Heart right ventricle (tissue), 16 donors: ENCODE measurements around the gene TBC1D8. TPM values are rescaled to one million over a fixed set of nuclear protein-coding genes. Genes with fewer than 3 reads are reported as not detected.
A peak's percentile ranks its signal among the peaks of the same experiment; 100 is the strongest.
"Not testable (repeated sequence)": the region's sequence is repeated elsewhere in the genome, so short reads cannot be mapped to it uniquely, and the experiment has no call there.

Experiments used
- ATAC-seq, 8 donors: fragments of 200-7000 bp; cut with Tn5 transposase; one replicate each; pipeline ENCODE4 v1.9.1; 2020; ENCODE audit warnings: mild to moderate bottlenecking in 8 of 8, moderate library complexity in 8 of 8, moderate number of reproducible peaks in 1 of 8
- DNase-seq, 2 donors: peaks; one replicate each; pipeline ENCODE4 v3.0.0-alpha.2; 2020
- H3K27ac ChIP-seq, 10 donors: fragments of 200-600 bp; sonication (generic) in 2 of 10; one replicate each; pipeline versions ENCODE4 v1.5.0 to v1.8.0; 2020 to 2022; ENCODE audit warnings: mild to moderate bottlenecking in 3 of 10
- H3K27me3 ChIP-seq, 7 donors: fragments of 200-600 bp; one replicate each; pipeline ENCODE4 v1.8.0; 2021 to 2022; ENCODE audit warnings: mild to moderate bottlenecking in 2 of 7
- H3K36me3 ChIP-seq, 9 donors: fragments of 200-600 bp; sonication (generic) in 1 of 9; one replicate each; pipeline versions ENCODE4 v1.5.0 to v1.8.0; 2020 to 2022; ENCODE audit warnings: mild to moderate bottlenecking in 2 of 9
- H3K4me1 ChIP-seq, 9 donors: fragments of 200-600 bp; sonication (generic) in 1 of 9; one replicate each; pipeline versions ENCODE4 v1.5.0 to v1.8.0; 2020 to 2022; ENCODE audit warnings: mild to moderate bottlenecking in 4 of 9
- H3K4me3 ChIP-seq, 10 donors: fragments of 200-600 bp; sonication (generic) in 2 of 10; one replicate each; pipeline versions ENCODE4 v1.5.0 to v1.8.0; 2020 to 2022; ENCODE audit warnings: mild to moderate bottlenecking in 7 of 10, moderate library complexity in 2 of 10
- H3K9me3 ChIP-seq, 11 donors: fragments of 200-600 bp in 10 of 11; sonication (generic) in 2 of 11; one replicate each; pipeline versions ENCODE4 v1.5.0 to v1.8.0; 2013 to 2022; ENCODE audit warnings: mild to moderate bottlenecking in 2 of 11, control low read depth in 1 of 11, moderate library complexity in 1 of 11
- WGBS, 2 donors: extraction: QIAGEN DNeasy Blood & Tissue Kit; methylation state at CpG; one replicate each; pipeline ENCODE4 v1.1.7; 2013; ENCODE audit warnings: inconsistent platforms in 1 of 2; 5-methylcytosine and 5-hydroxymethylcytosine counted together
- intact Hi-C, 10 donors: fragments of 100-400 bp; cut with DNase I; formaldehyde crosslinking; loops; one replicate each; pipeline versions ENCODE4 v1.11.1 to v1.14.2; 2022
- polyA plus RNA-seq, 2 donors: library from polyadenylated mRNA; stranded (reverse); fragments of 200-250 nt; gene quantifications; one replicate each; pipeline ENCODE4 v1.2.3, GENCODE V29; 2013
- total RNA-seq, 10 donors: library from RNA; stranded (reverse); fragmentation: NEBNext Ultra II Directional in 3 of 10; extraction: Animal tissue kit (Norgen Biotek cat#: 25700) in 3 of 10; gene quantifications; one replicate each; pipeline versions ENCODE4 v1.2.1 to v1.2.4, GENCODE V29; 2021 to 2023
- TF ChIP-seq, protein P1 (sequence below), 9 donors: fragments of 200-600 bp; sonication (generic) in 2 of 9; IDR thresholded peaks; one replicate each; pipeline versions ENCODE4 v1.5.0 to v1.8.0; 2021 to 2022; ENCODE audit warnings: antibody characterized with exemption in 9 of 9, mild to moderate bottlenecking in 5 of 9, moderate library complexity in 1 of 9
- donor health status: Arrhythmogenic right ventricular cardiomyopathy.
- donor health status: ischemic (EF 13 %, LVEDD 7.1; RV severe dilation, severe dysfunction).
- donor health status: healthy with polysubstance abuse.
- donor health status: DM: no; HTN: yes; CAD: no.
- donor health status: DM: no; HTN: no; CAD: no.
- donor health status: ischemic (EF 25% LVEDD 6.9; RV normal size, moderate dysfunction).
- donor health status: ischemic (EF 25% LVEDD 5.7; RV mildly dilated, moderate dysfunction).
- donor health status: healthy.
- donor health status: DM: yes; HTN: yes; CAD: no.
- donor health status: Ischemic cardiomyopathy.
- donor health status: ischemic (EF 35%, LVEDD 5.7; RV mildly dilated, moderate dysfunction).
- donor health status: nonischemic (EF 11% LVEDD 7.7; RV severe dilation, severe dysfunction).
- donor health status: DM: yes; HTN: yes; CAD: no.
- donor health status: PGD.
- donor health status: ischemic (EF 29% LVEDD 5.4; RV normal size, mild dysfunction).
- donor health status: nonischemic (EF 23%, LVEDD 6.1; RV moderate dilation, normal function).

Gene TBC1D8
- total and polyA plus RNA-seq, 12 donors, result 24.0 to 69.5 (median 55.5) TPM

DNA sequence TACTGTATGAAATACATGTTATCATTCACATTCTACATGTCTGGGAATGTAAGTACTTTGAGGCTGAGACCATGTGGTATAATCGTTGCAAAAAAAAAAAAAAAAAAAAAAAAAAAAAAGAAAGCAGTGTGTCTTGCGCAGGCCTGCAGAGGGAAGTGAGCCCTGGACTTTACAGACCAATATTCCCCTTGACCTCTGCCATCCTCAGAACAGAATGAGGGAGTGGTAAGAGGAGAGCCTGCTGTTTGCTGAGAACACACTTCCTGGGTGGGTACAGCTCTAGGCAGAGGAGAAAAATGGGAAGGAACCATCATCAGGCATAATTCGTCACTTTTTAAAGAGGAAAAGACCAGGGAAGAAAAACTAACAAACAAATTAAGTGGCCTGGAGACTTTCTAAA is 28.8 kb upstream of the TBC1D8 start:
- intact Hi-C loops, result no loop called here
- Histone ChIP-seq H3K4me1 (peaks cover 0 to 23% (median 0%) of the 10 kb centered on the region in 9 donors), H3K27me3 (no peaks in the 10 kb centered on the region), H3K27ac (peak overlapping the region in 1 of 10 donors; percentile 81), H3K4me3 (no peak overlapping the region), H3K36me3 (no peaks in the 10 kb centered on the region), H3K9me3 (no peaks in the 10 kb centered on the region)
- DNase-seq (no peak), ATAC-seq (peak in 7 of 8 donors; percentile 67 to 94 (median 83))
- 59 to 62% methylated on average over 3 of the region's 3 CpGs for WGBS, 2 donors
- TF ChIP-seq, protein P1, sequence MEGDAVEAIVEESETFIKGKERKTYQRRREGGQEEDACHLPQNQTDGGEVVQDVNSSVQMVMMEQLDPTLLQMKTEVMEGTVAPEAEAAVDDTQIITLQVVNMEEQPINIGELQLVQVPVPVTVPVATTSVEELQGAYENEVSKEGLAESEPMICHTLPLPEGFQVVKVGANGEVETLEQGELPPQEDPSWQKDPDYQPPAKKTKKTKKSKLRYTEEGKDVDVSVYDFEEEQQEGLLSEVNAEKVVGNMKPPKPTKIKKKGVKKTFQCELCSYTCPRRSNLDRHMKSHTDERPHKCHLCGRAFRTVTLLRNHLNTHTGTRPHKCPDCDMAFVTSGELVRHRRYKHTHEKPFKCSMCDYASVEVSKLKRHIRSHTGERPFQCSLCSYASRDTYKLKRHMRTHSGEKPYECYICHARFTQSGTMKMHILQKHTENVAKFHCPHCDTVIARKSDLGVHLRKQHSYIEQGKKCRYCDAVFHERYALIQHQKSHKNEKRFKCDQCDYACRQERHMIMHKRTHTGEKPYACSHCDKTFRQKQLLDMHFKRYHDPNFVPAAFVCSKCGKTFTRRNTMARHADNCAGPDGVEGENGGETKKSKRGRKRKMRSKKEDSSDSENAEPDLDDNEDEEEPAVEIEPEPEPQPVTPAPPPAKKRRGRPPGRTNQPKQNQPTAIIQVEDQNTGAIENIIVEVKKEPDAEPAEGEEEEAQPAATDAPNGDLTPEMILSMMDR (IDR thresholded peaks at IDR 0.05), result no peak

DNA sequence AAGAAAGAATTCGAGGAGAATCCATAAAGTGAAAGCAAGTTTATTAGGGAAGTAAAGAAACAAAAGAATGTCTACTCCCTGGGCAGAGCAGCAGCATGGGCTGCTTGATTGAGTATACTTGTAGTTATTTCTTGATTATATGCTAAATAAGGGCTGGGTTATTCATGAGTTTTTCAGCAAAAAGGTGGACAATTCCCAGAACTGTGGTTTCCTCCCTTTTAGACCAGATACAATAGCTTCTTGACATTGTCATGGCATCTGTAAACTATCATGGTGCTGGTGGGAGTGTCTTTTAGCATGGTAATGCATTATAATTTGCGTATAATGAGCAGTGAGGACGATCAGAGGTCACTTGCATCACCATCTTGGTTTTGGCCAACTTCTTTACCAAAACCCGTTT is 25.6 kb upstream of the TBC1D8 start:
- H3K9me3 ChIP-seq, result peaks cover 0 to 15% (median 0%) of the 10 kb centered on the region in 11 donors
- H3K4me3 ChIP-seq, result no peak overlapping the region
- intact Hi-C loops, result no loop called here
- TF ChIP-seq, protein P1 (IDR thresholded peaks at IDR 0.05), result no peak
- ATAC-seq, result no peak
- no peak for DNase-seq
- no peak overlapping the region for H3K27ac ChIP-seq
- 69 to 78% methylated on average over 4 of the region's 4 CpGs for WGBS, 2 donors
- H3K36me3 ChIP-seq, result no peaks in the 10 kb centered on the region
- no peaks in the 10 kb centered on the region for H3K27me3 ChIP-seq
- peaks cover 0 to 40% (median 0%) of the 10 kb centered on the region in 9 donors for H3K4me1 ChIP-seq

DNA sequence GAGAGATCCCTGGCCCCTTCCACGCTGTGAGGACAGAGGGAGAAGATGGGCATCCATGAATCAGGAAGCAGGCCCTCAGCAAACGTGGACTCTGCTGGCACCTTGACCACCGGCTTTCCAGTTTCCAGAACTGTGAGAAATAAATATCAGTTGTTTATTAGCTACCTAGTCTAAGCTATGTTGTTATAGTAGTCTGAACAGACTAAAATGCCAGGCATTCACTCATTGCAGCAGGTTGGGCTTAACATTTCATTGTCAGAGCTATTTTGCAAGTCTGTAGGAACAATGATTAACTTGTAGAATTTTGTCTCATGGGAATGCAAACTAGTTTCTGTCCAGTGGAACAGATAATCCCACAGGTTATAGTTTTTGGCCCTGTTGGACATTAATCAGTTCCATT is 24.8 kb upstream of the TBC1D8 start:
- H3K27ac ChIP-seq, result no peak overlapping the region
- intact Hi-C loops, result no loop called here
- H3K36me3 ChIP-seq, result no peaks in the 10 kb centered on the region
- DNase-seq (no peak), ATAC-seq (no peak)
- no peak overlapping the region for H3K4me3 ChIP-seq
- TF ChIP-seq, protein P1 (IDR thresholded peaks at IDR 0.05), result no peak
- H3K27me3 ChIP-seq, result no peaks in the 10 kb centered on the region
- H3K9me3 ChIP-seq, result peaks cover 0 to 15% (median 0%) of the 10 kb centered on the region in 11 donors
- 92% methylated on average over 3 of the region's 3 CpGs for WGBS, 2 donors
- peaks cover 0 to 40% (median 0%) of the 10 kb centered on the region in 9 donors for H3K4me1 ChIP-seq

DNA sequence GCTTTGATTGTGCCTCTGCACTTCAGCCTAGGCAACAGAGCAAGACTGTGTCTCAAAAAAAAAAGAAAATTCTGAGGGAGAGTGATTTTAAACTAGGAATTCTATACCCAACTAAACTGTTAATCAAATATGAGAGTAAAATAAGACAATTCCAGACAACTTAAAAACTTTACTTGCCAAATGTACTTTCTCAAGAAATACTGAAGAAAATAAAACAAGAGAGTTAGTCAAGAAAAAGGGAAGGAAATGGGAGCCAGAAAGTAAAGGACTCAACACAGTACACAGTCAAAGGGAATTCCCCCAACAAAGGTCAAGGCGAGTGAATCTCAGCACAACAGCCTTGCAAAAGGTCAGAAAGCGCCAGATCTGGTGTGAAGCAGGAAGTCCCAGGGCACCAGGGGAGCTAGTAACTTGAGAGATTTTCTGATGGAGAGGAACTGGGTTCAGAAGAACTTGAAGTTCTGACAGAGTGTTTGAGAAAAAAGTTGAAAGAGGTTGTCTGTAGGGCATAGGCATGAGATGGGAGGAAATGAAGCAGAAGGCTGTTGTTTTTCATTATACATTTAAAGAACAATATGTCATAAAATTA is 22.6 kb upstream of the TBC1D8 start:
- Histone ChIP-seq H3K9me3 (peaks cover 0 to 15% (median 0%) of the 10 kb centered on the region in 11 donors), H3K27me3 (no peaks in the 10 kb centered on the region), H3K27ac (peak overlapping the region in 1 of 10 donors; percentile 77), H3K4me1 (peaks cover 0 to 40% (median 0%) of the 10 kb centered on the region in 9 donors), H3K4me3 (no peak overlapping the region), H3K36me3 (no peaks in the 10 kb centered on the region)
- ATAC-seq (peak in 4 of 8 donors; percentile 35 to 74 (median 66)), DNase-seq (no peak)
- intact Hi-C loops, result no loop called here
- TF ChIP-seq, protein P1 (IDR thresholded peaks at IDR 0.05), result no peak
- WGBS, 2 donors, result 53 to 73% methylated on average over 2 of the region's 2 CpGs

DNA sequence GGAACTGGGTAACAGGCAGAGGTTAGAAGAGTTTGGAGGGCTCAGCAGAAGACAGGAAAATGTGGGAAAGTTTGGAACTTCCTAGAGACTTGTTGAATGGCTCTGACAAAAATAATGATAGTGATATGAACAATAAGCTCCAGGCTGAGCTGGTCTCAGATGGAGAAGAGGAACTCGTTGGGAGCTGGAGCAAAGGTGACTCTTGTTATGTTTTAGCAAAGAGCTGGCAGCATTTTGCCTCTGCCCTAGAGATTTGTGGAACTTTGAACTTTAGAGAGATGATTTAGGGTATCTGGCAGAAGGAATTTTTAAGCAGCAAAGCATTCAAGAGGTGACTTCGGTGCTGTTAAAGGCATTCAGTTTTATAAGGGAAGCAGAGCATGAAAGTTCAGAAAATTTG is 18.6 kb upstream of the TBC1D8 start:
- intact Hi-C loops, result not testable (repeated sequence)

More for the DNA sequence above, 18.6 kb upstream of the TBC1D8 start:
- Histone ChIP-seq H3K9me3 (peaks cover 0 to 30% (median 0%) of the 10 kb centered on the region in 11 donors), H3K4me1 (peaks cover 0 to 26% (median 0%) of the 10 kb centered on the region in 9 donors)
- not testable (repeated sequence) for H3K36me3 ChIP-seq, ATAC-seq, H3K27me3 ChIP-seq, DNase-seq, H3K4me3 ChIP-seq, H3K27ac ChIP-seq
- 74 to 82% methylated on average over 2 of the region's 2 CpGs for WGBS, 2 donors
